Gastroesophageal sphincter (tissue), 4 donors: ENCODE data around the gene PTPN5. TPM values are rescaled to one million over a fixed set of nuclear protein-coding genes. Genes with fewer than 3 reads are reported as not detected.

Source experiments
- ATAC-seq: fragments of 150-250 bp; one replicate; pipeline ENCODE4 v1.9.1; 2016; ENCODE audit warnings: mild to moderate bottlenecking, moderate library complexity
- H3K27ac ChIP-seq, 4 donors: fragments of 200-600 bp; sonication (generic) in 3 of 4; 1 replicate in 3 of 4; 2 replicates in 1 of 4; pipeline ENCODE4 v1.5.1; 2016 to 2019
- H3K27me3 ChIP-seq: fragments of 200-600 bp; sonication (generic); one replicate; pipeline ENCODE4 v1.5.1; 2019
- H3K36me3 ChIP-seq, 2 donors: fragments of 200-600 bp; sonication (generic); one replicate each; pipeline ENCODE4 v1.5.1; 2019; ENCODE audit warnings: control low read depth in 1 of 2
- H3K4me1 ChIP-seq, 3 donors: fragments of 200-600 bp; sonication (generic); 1 replicate in 2 of 3; 2 replicates in 1 of 3; pipeline ENCODE4 v1.5.1; 2016 to 2019; ENCODE audit warnings: control low read depth in 2 of 3
- H3K4me3 ChIP-seq, 2 donors: fragments of 200-600 bp; sonication (generic); one replicate each; pipeline ENCODE4 v1.5.1; 2019; ENCODE audit warnings: mild to moderate bottlenecking in 1 of 2, moderate library complexity in 1 of 2
- H3K9me3 ChIP-seq, 3 donors: fragments of 200-600 bp; sonication (generic); one replicate each; pipeline ENCODE4 v1.5.1; 2017 to 2019; ENCODE audit warnings: control low read depth in 2 of 3
- CTCF ChIP-seq, 4 experiments: fragments of 200-600 bp in 2 of 4; fragments of 450-650 bp in 2 of 4; sonication (generic) in 1 of 4; IDR thresholded peaks; one replicate each; pipeline ENCODE4 v1.5.1; 2017 to 2019; ENCODE audit warnings: antibody characterized with exemption in 4 of 4, mild to moderate bottlenecking in 2 of 4, moderate library complexity in 2 of 4
- EP300 ChIP-seq: sonication (generic); formaldehyde crosslinking; IDR thresholded peaks from one replicate; pipeline ENCODE4 v1.6.1; 2017; ENCODE audit warnings: antibody characterized with exemption, mild to moderate bottlenecking
- POLR2A ChIP-seq, 2 donors: fragments of 450-650 bp; IDR thresholded peaks; one replicate each; pipeline ENCODE4 v1.6.1; 2017; ENCODE audit warnings: antibody characterized with exemption in 2 of 2, mild to moderate bottlenecking in 2 of 2, moderate library complexity in 1 of 2
- POLR2AphosphoS5 ChIP-seq: sonication (generic); formaldehyde crosslinking; IDR thresholded peaks from one replicate; pipeline ENCODE4 v1.6.1; 2017; ENCODE audit warnings: antibody characterized with exemption
- WGBS, 2 donors: methylation state at CpG; one replicate each; pipeline ENCODE4 v1.1.5; 2018; ENCODE audit warnings: low coverage in 1 of 2; 5-methylcytosine and 5-hydroxymethylcytosine counted together
- total RNA-seq, 4 donors: library from RNA; depleted of rRNA; stranded (reverse); fragments of >200 nt; gene quantifications; one replicate each; pipeline ENCODE4 v1.1.0, GENCODE V29; 2016

Gene PTPN5
- total RNA-seq, 4 donors from 2014 or later, result 1.3 to 4.4 (median 3.8) TPM

GRCh38 chr11:18704698-18705097, 86.9 kb downstream of the PTPN5 start:
- Histone ChIP-seq H3K4me1 (peaks cover 0 to 37% (median 6%) of the 10 kb centered on the region in 3 donors), H3K4me3 (no peak overlapping the region), H3K27me3 (no peaks in the 10 kb centered on the region), H3K27ac (no peak overlapping the region), H3K36me3 (peaks cover 0 to 24% of the 10 kb centered on the region in 2 donors), H3K9me3 (no peaks in the 10 kb centered on the region)
- WGBS, 2 donors, result 33% methylated on average over 1 of the region's 1 CpG; no CpG with 5 or more reads in 1 of the 2 donors
- ATAC-seq, result no peak
- TF ChIP-seq EP300 (no peak), POLR2A (IDR thresholded peaks at IDR 0.05) (no peak), CTCF (IDR thresholded peaks at IDR 0.05) (no peak), POLR2AphosphoS5 (no peak)

GRCh38 chr11:18704045-18704645, 87.5 kb downstream of the PTPN5 start:
- WGBS, 2 donors, result 86 to 96% methylated on average over 4 to 5 of the region's 5 CpGs
- H3K4me3 ChIP-seq, result no peak overlapping the region
- H3K27me3 ChIP-seq, result no peaks in the 10 kb centered on the region
- H3K9me3 ChIP-seq, result no peaks in the 10 kb centered on the region
- H3K4me1 ChIP-seq, result peaks cover 0 to 43% (median 6%) of the 10 kb centered on the region in 3 donors
- TF ChIP-seq POLR2A (IDR thresholded peaks at IDR 0.05) (no peak), POLR2AphosphoS5 (no peak), EP300 (no peak), CTCF (IDR thresholded peaks at IDR 0.05) (no peak)
- H3K36me3 ChIP-seq, result peaks cover 0 to 24% of the 10 kb centered on the region in 2 donors
- no peak for ATAC-seq
- H3K27ac ChIP-seq, result no peak overlapping the region

- no peaks in the 10 kb centered on the region for H3K27me3 ChIP-seq
- H3K36me3 ChIP-seq, result peaks cover 0 to 24% of the 10 kb centered on the region in 2 donors
- no peak overlapping the region for H3K4me3 ChIP-seq
- H3K4me1 ChIP-seq, result peaks cover 0 to 48% (median 6%) of the 10 kb centered on the region in 3 donors
- no peak for ATAC-seq
- TF ChIP-seq POLR2AphosphoS5 (no peak), CTCF (IDR thresholded peaks at IDR 0.05) (no peak), EP300 (no peak), POLR2A (IDR thresholded peaks at IDR 0.05) (no peak)
- no peaks in the 10 kb centered on the region for H3K9me3 ChIP-seq
- H3K27ac ChIP-seq, result no peak overlapping the region
- 86% methylated on average over 1 of the region's 2 CpGs; no CpG with 5 or more reads in 1 of the 2 donors for WGBS, 2 donors
These were observed 88.4 kb downstream of the PTPN5 start for GRCh38 chr11:18703001-18703763.

- no peaks in the 10 kb centered on the region for H3K27me3 ChIP-seq
- H3K4me1 ChIP-seq, result peaks cover 0 to 47% (median 6%) of the 10 kb centered on the region in 3 donors
- H3K4me3 ChIP-seq, result no peak overlapping the region
- ATAC-seq, result no peak
- peaks cover 0 to 24% of the 10 kb centered on the region in 2 donors for H3K36me3 ChIP-seq
- TF ChIP-seq POLR2A (IDR thresholded peaks at IDR 0.05) (no peak), CTCF (IDR thresholded peaks at IDR 0.05) (no peak), EP300 (no peak), POLR2AphosphoS5 (no peak)
- no peak overlapping the region for H3K27ac ChIP-seq
- no peaks in the 10 kb centered on the region for H3K9me3 ChIP-seq
- WGBS, 2 donors, result 100% methylated on average over 1 to 2 of the region's 17 CpGs
These were observed 89.9 kb downstream of the PTPN5 start for GRCh38 chr11:18701614-18702216.
